Neural cell (in vitro differentiated cells): ENCODE measurements around the gene FAM9C. TPM values are rescaled to one million over a fixed set of nuclear protein-coding genes. Genes with fewer than 3 reads are reported as not detected.

Experiments
- H2AFZ ChIP-seq: fragments of 200-600, 300-800 bp; sonication (generic), shearing (Covaris generic); 2 replicates; pipeline ENCODE4 v1.6.0; 2014; ENCODE audit warnings: low read depth, mild to moderate bottlenecking, antibody characterized with exemption, low read length, moderate library complexity
- H3F3A ChIP-seq: fragments of 200-600 bp; shearing (Covaris generic); 2 replicates; pipeline ENCODE4 v1.6.1; 2016; ENCODE audit warnings: mild to moderate bottlenecking, moderate library complexity, mixed read lengths, antibody characterized with exemption, low read length; ENCODE audit not compliant: insufficient read depth, poor library complexity, severe bottlenecking
- H3K27ac ChIP-seq: fragments of 200-600, 300-800 bp; sonication (generic), shearing (Covaris generic); 2 replicates; pipeline ENCODE4 v1.5.1; 2014; ENCODE audit warnings: mild to moderate bottlenecking, low read length, moderate library complexity
- H3K27me3 ChIP-seq: fragments of 300-800, 200-600 bp; sonication (generic), shearing (Covaris generic); 2 replicates; pipeline ENCODE4 v1.6.0; 2014; ENCODE audit warnings: mild to moderate bottlenecking, low read depth, low read length, moderate library complexity; ENCODE audit not compliant: insufficient read depth
- H3K36me3 ChIP-seq: fragments of 300-800, 200-600 bp; sonication (generic), shearing (Covaris generic); 2 replicates; pipeline ENCODE4 v1.5.1; 2014; ENCODE audit warnings: mild to moderate bottlenecking, antibody characterized with exemption, low read length, moderate library complexity; ENCODE audit not compliant: insufficient read depth
- H3K4me2 ChIP-seq: fragments of 300-800, 200-600 bp; sonication (generic), shearing (Covaris generic); 2 replicates; pipeline ENCODE4 v1.6.0; 2014; ENCODE audit warnings: mild to moderate bottlenecking, low read length
- H3K4me3 ChIP-seq: fragments of 300-800, 200-600 bp; sonication (generic), shearing (Covaris generic); 2 replicates; pipeline ENCODE4 v1.5.1; 2014; ENCODE audit warnings: mild to moderate bottlenecking, low read length, moderate library complexity
- H3K79me2 ChIP-seq: fragments of 200-600 bp; shearing (Covaris generic); replicated peaks from 2 replicates; pipeline ENCODE4 v1.6.0; 2014; ENCODE audit warnings: mild to moderate bottlenecking, low read length, moderate library complexity; ENCODE audit not compliant: insufficient read depth
- H3K9ac ChIP-seq: fragments of 300-800, 200-600 bp; sonication (generic), shearing (Covaris generic); 2 replicates; pipeline ENCODE4 v1.6.1; 2016; ENCODE audit warnings: mild to moderate bottlenecking, low read length, mixed read lengths
- H3K9me2 ChIP-seq: fragments of 200-600 bp; shearing (Covaris generic); 2 replicates; pipeline ENCODE4 v1.6.1; 2016; ENCODE audit warnings: mild to moderate bottlenecking, low read length, mixed read lengths; ENCODE audit not compliant: insufficient read depth
- H3K9me3 ChIP-seq: fragments of 200-600, 300-800 bp; sonication (generic), shearing (Covaris generic); 2 replicates; pipeline ENCODE4 v1.6.1; 2016; ENCODE audit warnings: mild to moderate bottlenecking, mixed run types, low read length, moderate library complexity, mixed read lengths
- H4K20me1 ChIP-seq: fragments of 200-600 bp; shearing (Covaris generic); 2 replicates; pipeline ENCODE4 v1.6.1; 2016; ENCODE audit warnings: mild to moderate bottlenecking, mixed run types; ENCODE audit not compliant: insufficient read depth
- EP300 ChIP-seq: fragments of 450-650 bp; conservative IDR thresholded peaks from 2 replicates; pipeline ENCODE4 v1.6.1; 2014; ENCODE audit warnings: antibody characterized with exemption, mild to moderate bottlenecking, moderate library complexity; ENCODE audit not compliant: poor library complexity, severe bottlenecking
- EZH2 ChIP-seq: fragments of 200-600, 300-800 bp; shearing (Covaris generic), sonication (generic); IDR thresholded peaks from 2 replicates; pipeline ENCODE4 v1.6.1; 2014; ENCODE audit warnings: antibody characterized with exemption, low read length, borderline replicate concordance, mild to moderate bottlenecking; ENCODE audit not compliant: insufficient read depth, poor library complexity, severe bottlenecking
- MXI1 ChIP-seq: fragments of 450-650 bp; conservative IDR thresholded peaks from 2 replicates; pipeline ENCODE4 v1.6.1; 2014; ENCODE audit warnings: antibody characterized with exemption, mild to moderate bottlenecking; ENCODE audit not compliant: poor library complexity, severe bottlenecking
- POLR2AphosphoS5 ChIP-seq: IDR thresholded peaks from 2 replicates; pipeline ENCODE4 v1.6.1; 2012
- RAD21 ChIP-seq: fragments of 450-650 bp; conservative IDR thresholded peaks from 2 replicates; pipeline ENCODE4 v1.6.1; 2014; ENCODE audit warnings: antibody characterized with exemption, mild to moderate bottlenecking, moderate library complexity
- SMC3 ChIP-seq: fragments of 450-650 bp; conservative IDR thresholded peaks from 2 replicates; pipeline ENCODE4 v1.6.1; 2014; ENCODE audit warnings: antibody characterized with exemption, mild to moderate bottlenecking, moderate library complexity; ENCODE audit not compliant: poor library complexity
- TAF1 ChIP-seq: IDR thresholded peaks from 2 replicates; pipeline ENCODE4 v1.6.1; 2012; ENCODE audit warnings: low read depth
- polyA plus RNA-seq: library from polyadenylated mRNA; depleted of rRNA; stranded (reverse); fragments of >200 nt; gene quantifications from 2 replicates; pipeline ENCODE4 v1.2.3, GENCODE V29; 2014
- TF ChIP-seq, protein P1 (sequence below): IDR thresholded peaks from 2 replicates; pipeline ENCODE4 v1.6.1; 2012; ENCODE audit warnings: borderline replicate concordance
- TF ChIP-seq, protein P2 (sequence below): fragments of 450-650 bp; IDR thresholded peaks from 2 replicates; pipeline ENCODE4 v1.5.1; 2014; ENCODE audit warnings: antibody characterized with exemption, mild to moderate bottlenecking, moderate library complexity; ENCODE audit not compliant: poor library complexity, severe bottlenecking

Gene FAM9C
- polyA plus RNA-seq, 1 donor from 2014 or later, result not detected

DNA sequence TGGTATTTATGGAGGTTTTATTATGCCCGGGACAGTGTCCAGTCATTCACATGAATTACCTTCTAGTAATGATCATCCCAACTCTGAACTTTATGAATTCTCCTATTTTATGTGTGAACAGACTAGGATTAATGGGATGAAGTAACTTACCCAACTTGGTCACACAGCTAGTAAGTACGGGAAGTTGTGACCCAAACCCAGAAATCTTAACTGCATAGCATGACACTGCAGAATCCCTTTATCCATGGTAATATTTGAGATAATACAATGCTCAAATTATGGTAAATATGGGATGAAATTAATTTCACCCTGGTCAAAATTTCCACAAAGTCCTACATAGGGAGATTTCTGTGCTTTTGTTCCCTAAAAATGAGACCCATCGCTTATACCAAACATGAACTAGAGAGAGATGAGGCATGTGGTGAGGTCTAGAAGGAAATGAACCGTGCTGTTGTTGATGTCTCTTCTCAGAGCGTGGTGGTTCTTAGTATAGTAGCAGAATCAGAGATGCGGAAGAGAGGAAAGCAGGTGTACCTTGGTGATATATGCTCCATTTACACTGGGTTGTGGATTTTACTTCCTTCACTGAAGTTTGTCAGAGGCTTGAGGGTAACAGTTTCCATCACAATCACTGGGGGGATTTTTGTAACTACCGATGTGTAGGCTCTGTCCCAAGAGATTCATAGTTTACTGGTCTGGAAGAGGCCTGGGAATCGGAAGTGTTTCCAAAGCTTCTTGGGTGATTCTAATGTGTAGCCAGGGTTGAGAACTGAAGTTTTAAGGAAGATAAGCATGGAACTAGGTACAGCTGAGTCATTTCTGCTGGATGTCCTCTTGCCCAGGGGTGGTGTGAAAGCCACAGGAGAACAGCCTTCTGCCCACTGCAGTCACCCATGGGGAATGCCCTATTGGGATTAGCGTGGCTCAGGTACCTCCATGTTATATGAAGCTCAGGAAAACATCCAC, 30.2 kb upstream of the FAM9C start:
- no peaks in the 10 kb centered on the region for H3K9me3 ChIP-seq
- H2AFZ ChIP-seq, result no peak overlapping the region
- H3K4me2 ChIP-seq, result no peak overlapping the region
- H4K20me1 ChIP-seq, result no peaks in the 10 kb centered on the region
- no peaks in the 10 kb centered on the region for H3K9me2 ChIP-seq
- no peaks in the 10 kb centered on the region for H3K36me3 ChIP-seq
- TF ChIP-seq EZH2 (no peak), MXI1 (no peak), POLR2AphosphoS5 (no peak), RAD21 (no peak), EP300 (no peak), TAF1 (no peak), SMC3 (no peak)
- TF ChIP-seq, protein P1, sequence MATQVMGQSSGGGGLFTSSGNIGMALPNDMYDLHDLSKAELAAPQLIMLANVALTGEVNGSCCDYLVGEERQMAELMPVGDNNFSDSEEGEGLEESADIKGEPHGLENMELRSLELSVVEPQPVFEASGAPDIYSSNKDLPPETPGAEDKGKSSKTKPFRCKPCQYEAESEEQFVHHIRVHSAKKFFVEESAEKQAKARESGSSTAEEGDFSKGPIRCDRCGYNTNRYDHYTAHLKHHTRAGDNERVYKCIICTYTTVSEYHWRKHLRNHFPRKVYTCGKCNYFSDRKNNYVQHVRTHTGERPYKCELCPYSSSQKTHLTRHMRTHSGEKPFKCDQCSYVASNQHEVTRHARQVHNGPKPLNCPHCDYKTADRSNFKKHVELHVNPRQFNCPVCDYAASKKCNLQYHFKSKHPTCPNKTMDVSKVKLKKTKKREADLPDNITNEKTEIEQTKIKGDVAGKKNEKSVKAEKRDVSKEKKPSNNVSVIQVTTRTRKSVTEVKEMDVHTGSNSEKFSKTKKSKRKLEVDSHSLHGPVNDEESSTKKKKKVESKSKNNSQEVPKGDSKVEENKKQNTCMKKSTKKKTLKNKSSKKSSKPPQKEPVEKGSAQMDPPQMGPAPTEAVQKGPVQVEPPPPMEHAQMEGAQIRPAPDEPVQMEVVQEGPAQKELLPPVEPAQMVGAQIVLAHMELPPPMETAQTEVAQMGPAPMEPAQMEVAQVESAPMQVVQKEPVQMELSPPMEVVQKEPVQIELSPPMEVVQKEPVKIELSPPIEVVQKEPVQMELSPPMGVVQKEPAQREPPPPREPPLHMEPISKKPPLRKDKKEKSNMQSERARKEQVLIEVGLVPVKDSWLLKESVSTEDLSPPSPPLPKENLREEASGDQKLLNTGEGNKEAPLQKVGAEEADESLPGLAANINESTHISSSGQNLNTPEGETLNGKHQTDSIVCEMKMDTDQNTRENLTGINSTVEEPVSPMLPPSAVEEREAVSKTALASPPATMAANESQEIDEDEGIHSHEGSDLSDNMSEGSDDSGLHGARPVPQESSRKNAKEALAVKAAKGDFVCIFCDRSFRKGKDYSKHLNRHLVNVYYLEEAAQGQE, result no peak
- TF ChIP-seq, protein P2, sequence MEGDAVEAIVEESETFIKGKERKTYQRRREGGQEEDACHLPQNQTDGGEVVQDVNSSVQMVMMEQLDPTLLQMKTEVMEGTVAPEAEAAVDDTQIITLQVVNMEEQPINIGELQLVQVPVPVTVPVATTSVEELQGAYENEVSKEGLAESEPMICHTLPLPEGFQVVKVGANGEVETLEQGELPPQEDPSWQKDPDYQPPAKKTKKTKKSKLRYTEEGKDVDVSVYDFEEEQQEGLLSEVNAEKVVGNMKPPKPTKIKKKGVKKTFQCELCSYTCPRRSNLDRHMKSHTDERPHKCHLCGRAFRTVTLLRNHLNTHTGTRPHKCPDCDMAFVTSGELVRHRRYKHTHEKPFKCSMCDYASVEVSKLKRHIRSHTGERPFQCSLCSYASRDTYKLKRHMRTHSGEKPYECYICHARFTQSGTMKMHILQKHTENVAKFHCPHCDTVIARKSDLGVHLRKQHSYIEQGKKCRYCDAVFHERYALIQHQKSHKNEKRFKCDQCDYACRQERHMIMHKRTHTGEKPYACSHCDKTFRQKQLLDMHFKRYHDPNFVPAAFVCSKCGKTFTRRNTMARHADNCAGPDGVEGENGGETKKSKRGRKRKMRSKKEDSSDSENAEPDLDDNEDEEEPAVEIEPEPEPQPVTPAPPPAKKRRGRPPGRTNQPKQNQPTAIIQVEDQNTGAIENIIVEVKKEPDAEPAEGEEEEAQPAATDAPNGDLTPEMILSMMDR, result no peak
- no peaks in the 10 kb centered on the region for H3K79me2 ChIP-seq
- no peak overlapping the region for H3K27ac ChIP-seq
- no peak overlapping the region for H3K4me3 ChIP-seq
- no peak overlapping the region for H3K9ac ChIP-seq
- no peaks in the 10 kb centered on the region for H3F3A ChIP-seq
- no peaks in the 10 kb centered on the region for H3K27me3 ChIP-seq

DNA sequence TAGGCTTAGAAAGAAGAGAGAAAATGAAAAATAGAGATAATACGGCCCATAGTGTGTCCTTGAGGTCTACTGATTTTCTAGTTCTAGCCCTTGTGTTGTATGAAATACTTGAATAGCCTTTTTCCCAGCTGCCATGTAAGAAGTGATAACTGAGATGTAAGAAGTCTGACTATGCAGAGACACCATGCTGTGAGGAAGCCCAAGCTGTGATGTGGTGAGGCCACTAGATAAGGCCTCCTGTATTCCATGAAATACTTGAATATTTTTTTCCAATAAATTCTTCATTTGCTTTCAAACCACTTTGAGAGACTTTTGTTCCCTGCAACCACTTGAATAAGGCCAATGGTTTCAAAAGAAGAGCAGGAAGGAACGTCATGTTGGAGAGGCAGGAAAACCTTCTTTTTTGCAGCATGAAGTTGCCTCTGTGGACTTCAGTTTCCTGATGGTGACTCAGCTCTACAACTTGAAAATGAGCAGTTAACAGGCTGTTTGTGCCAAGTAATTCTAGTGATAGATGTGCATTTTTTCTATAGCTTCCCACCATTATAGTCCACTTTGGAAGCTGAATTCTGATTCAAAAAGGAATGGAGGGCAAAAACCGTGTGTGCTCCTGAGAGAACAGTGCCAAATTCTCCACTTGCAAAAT, 25.5 kb upstream of the FAM9C start:
- Histone ChIP-seq H3K27me3 (no peaks in the 10 kb centered on the region), H3K9me2 (no peaks in the 10 kb centered on the region), H3K27ac (no peak overlapping the region), H3K4me3 (no peak overlapping the region), H3K9me3 (no peaks in the 10 kb centered on the region), H2AFZ (no peak overlapping the region), H3F3A (no peaks in the 10 kb centered on the region), H3K4me2 (no peak overlapping the region), H3K9ac (no peak overlapping the region), H3K79me2 (no peaks in the 10 kb centered on the region), H3K36me3 (no peaks in the 10 kb centered on the region), H4K20me1 (no peaks in the 10 kb centered on the region)
- TF ChIP-seq TAF1 (no peak), POLR2AphosphoS5 (no peak), MXI1 (no peak), EZH2 (no peak), EP300 (no peak)
- TF ChIP-seq, protein P1, result no peak
